Panc1 (cell line): ENCODE results near the gene FBRSL1.

ENCODE experiments used
- POLR2AphosphoS5 ChIP-seq: IDR thresholded peaks from 2 replicates; pipeline ENCODE4 v1.6.1; 2012; ENCODE audit warnings: mild to moderate bottlenecking, low read depth, low read length, moderate library complexity
- REST ChIP-seq, 2 experiments: IDR thresholded peaks; 2 replicates each; pipeline ENCODE4 v1.6.1; 2011 to 2012; ENCODE audit warnings: low read depth in 2 of 2, control low read depth in 1 of 2, low read length in 1 of 2, mild to moderate bottlenecking in 1 of 2, moderate library complexity in 1 of 2; ENCODE audit not compliant: insufficient read depth in 1 of 2
- SIN3A ChIP-seq: IDR thresholded peaks from 2 replicates; pipeline ENCODE4 v1.6.1; 2012; ENCODE audit warnings: low read depth, mild to moderate bottlenecking, low read length, moderate library complexity, borderline replicate concordance; ENCODE audit not compliant: insufficient read depth
- TCF7L2 ChIP-seq: IDR thresholded peaks from 2 replicates; pipeline ENCODE4 v1.6.1; 2011; ENCODE audit warnings: mild to moderate bottlenecking, low read depth, low read length, inconsistent platforms
- TF ChIP-seq, protein P1 (sequence below): fragments of 450-650 bp; IDR thresholded peaks from 2 replicates; pipeline ENCODE4 v1.5.1; 2017; ENCODE audit warnings: mild to moderate bottlenecking

DNA sequence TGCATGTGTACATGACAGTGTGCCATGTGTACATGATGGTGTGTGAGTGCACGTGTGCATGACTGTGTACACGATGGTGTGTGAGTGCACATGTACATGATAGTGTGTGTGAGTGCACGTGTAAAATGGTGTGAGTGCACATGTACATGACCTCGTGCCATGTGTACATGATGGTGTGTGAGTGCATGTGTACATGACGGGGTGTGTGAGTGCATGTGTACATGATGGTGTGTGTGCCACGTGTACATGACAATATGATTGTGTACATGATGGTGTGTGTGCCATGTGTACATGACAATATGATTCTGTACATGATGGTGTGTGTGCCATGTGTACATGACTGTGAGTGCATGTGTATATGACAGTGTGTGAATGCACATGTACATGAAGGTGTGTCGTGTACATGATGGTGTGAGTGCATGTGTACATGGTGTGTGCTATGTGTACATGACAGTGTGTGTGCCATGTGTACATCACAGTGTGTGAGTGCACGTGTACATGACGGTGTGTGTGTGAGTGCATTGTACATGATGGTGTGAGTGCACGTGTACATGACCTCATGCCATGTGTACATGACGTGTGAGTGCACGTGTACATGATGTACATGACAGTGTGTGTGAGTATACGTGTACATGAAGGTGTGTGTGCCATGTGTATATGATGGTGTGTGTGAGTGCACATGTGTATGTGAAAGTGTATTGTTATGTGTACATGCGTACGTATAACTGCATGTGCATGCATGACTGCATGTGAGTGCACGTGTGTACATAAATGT, 46.3 kb downstream of the FBRSL1 start:
- TF ChIP-seq, protein P1, sequence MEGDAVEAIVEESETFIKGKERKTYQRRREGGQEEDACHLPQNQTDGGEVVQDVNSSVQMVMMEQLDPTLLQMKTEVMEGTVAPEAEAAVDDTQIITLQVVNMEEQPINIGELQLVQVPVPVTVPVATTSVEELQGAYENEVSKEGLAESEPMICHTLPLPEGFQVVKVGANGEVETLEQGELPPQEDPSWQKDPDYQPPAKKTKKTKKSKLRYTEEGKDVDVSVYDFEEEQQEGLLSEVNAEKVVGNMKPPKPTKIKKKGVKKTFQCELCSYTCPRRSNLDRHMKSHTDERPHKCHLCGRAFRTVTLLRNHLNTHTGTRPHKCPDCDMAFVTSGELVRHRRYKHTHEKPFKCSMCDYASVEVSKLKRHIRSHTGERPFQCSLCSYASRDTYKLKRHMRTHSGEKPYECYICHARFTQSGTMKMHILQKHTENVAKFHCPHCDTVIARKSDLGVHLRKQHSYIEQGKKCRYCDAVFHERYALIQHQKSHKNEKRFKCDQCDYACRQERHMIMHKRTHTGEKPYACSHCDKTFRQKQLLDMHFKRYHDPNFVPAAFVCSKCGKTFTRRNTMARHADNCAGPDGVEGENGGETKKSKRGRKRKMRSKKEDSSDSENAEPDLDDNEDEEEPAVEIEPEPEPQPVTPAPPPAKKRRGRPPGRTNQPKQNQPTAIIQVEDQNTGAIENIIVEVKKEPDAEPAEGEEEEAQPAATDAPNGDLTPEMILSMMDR = no peak
- TF ChIP-seq POLR2AphosphoS5 (no peak), REST (IDR thresholded peaks at IDR 0.05; ENCODE audit: insufficient read depth in 1 of 2, low read depth in 2 of 2, low read length in 1 of 2) (no peak), SIN3A (no peak), TCF7L2 (no peak)
